CD4-positive, alpha-beta T cell treated with Interleukin-10 for 1 hour (primary cell): ENCODE results near the gene CHST5.
"Not testable (repeated sequence)": the region's sequence is repeated elsewhere in the genome, so short reads cannot be mapped to it uniquely, and the experiment has no call there.

ENCODE experiments used
- DNase-seq: peaks from one replicate; pipeline ENCODE4 v3.0.0-alpha.2; 2020

Gene CHST5

GRCh38 chr16:75548456-75548855 lies 12.5 kb upstream of the CHST5 start:
- DNase-seq: not testable (repeated sequence)

- DNase-seq: no peak
Measured at GRCh38 chr16:75546293-75546692, 10.4 kb upstream of the CHST5 start.

GRCh38 chr16:75545879-75546278 lies 10.0 kb upstream of the CHST5 start:
- DNase-seq: not testable (repeated sequence)

GRCh38 chr16:75542462-75542861 lies 6.6 kb upstream of the CHST5 start:
- DNase-seq: not testable (repeated sequence)

- DNase-seq: no peak
Measured at GRCh38 chr16:75541236-75541635, 5.3 kb upstream of the CHST5 start.

GRCh38 chr16:75538882-75539565 lies 3.1 kb upstream of the CHST5 start:
- not testable (repeated sequence) for DNase-seq

GRCh38 chr16:75537776-75538175 lies 1.9 kb upstream of the CHST5 start:
- no peak for DNase-seq

- DNase-seq: no peak
Measured at GRCh38 chr16:75535211-75535843, 581 bp downstream of the CHST5 start.

GRCh38 chr16:75534560-75535205 lies 1.2 kb downstream of the CHST5 start:
- DNase-seq: no peak

- DNase-seq: no peak
Measured at GRCh38 chr16:75532791-75533190, 3.1 kb downstream of the CHST5 start.

- DNase-seq: no peak
Measured at GRCh38 chr16:75532142-75532765, 3.7 kb downstream of the CHST5 start.

- no peak for DNase-seq
Measured at GRCh38 chr16:75529959-75530358, 5.9 kb downstream of the CHST5 start.

GRCh38 chr16:75529056-75529905 lies 6.6 kb downstream of the CHST5 start:
- DNase-seq: no peak

GRCh38 chr16:75527825-75528299 lies 8.0 kb downstream of the CHST5 start:
- DNase-seq: no peak

- DNase-seq: no peak
Measured at GRCh38 chr16:75526032-75526790, 9.7 kb downstream of the CHST5 start.

GRCh38 chr16:75519175-75519574 lies 16.7 kb downstream of the CHST5 start:
- no peak for DNase-seq

GRCh38 chr16:75516189-75516966 lies 19.5 kb downstream of the CHST5 start:
- DNase-seq: peak; percentile 23

- no peak for DNase-seq
Measured at GRCh38 chr16:75514296-75514695, 21.6 kb downstream of the CHST5 start.

GRCh38 chr16:75506574-75506973 lies 29.3 kb downstream of the CHST5 start:
- no peak for DNase-seq

GRCh38 chr16:75506107-75506506 lies 29.8 kb downstream of the CHST5 start:
- no peak for DNase-seq

GRCh38 chr16:75503801-75504200 lies 32.1 kb downstream of the CHST5 start:
- DNase-seq: no peak
